ENCODE measurements around the gene METTL18.

The METTL18 gene

GRCh38 chr1:169788402-169788801, 6.3 kb downstream of the METTL18 start:
- H3K4me3 ChIP-seq (ENCODE audit: low read length), result no peak overlapping the region
- DNase-seq (ENCODE audit: low read depth), result no peak
- TF ChIP-seq CTCF (conservative IDR thresholded peaks at IDR 0.05; ENCODE audit: low read length), result no peak

GRCh38 chr1:169786974-169787373, 7.7 kb downstream of the METTL18 start:
- no peak for DNase-seq (ENCODE audit: low read depth)
- TF ChIP-seq CTCF (conservative IDR thresholded peaks at IDR 0.05; ENCODE audit: low read length), result no peak
- no peak overlapping the region for H3K4me3 ChIP-seq (ENCODE audit: low read length)

- no peak for DNase-seq (ENCODE audit: low read depth)
- no peak overlapping the region for H3K4me3 ChIP-seq (ENCODE audit: low read length)
- no peak for TF ChIP-seq CTCF (conservative IDR thresholded peaks at IDR 0.05; ENCODE audit: low read length)
These were observed 9.4 kb downstream of the METTL18 start for GRCh38 chr1:169785267-169785666.

GRCh38 chr1:169784102-169784501, 10.6 kb downstream of the METTL18 start:
- H3K4me3 ChIP-seq (ENCODE audit: low read length), result no peak overlapping the region
- no peak for TF ChIP-seq CTCF (conservative IDR thresholded peaks at IDR 0.05; ENCODE audit: low read length)
- DNase-seq (ENCODE audit: low read depth), result no peak

- TF ChIP-seq CTCF (conservative IDR thresholded peaks at IDR 0.05; ENCODE audit: low read length), result no peak
These were observed 12.1 kb downstream of the METTL18 start for GRCh38 chr1:169782596-169782995.

GRCh38 chr1:169779970-169780369, 14.7 kb downstream of the METTL18 start:
- DNase-seq (ENCODE audit: low read depth), result no peak
- TF ChIP-seq CTCF (conservative IDR thresholded peaks at IDR 0.05; ENCODE audit: low read length), result no peak

More at GRCh38 chr1:169782596-169782995, 12.1 kb downstream of the METTL18 start:
- H3K4me3 ChIP-seq (ENCODE audit: low read length), result no peak overlapping the region
- no peak for DNase-seq (ENCODE audit: low read depth)

GRCh38 chr1:169779150-169779549, 15.6 kb downstream of the METTL18 start:
- TF ChIP-seq CTCF (conservative IDR thresholded peaks at IDR 0.05; ENCODE audit: low read length), result no peak
- no peak overlapping the region for H3K4me3 ChIP-seq (ENCODE audit: low read length)
- DNase-seq (ENCODE audit: low read depth), result no peak

More at GRCh38 chr1:169779970-169780369, 14.7 kb downstream of the METTL18 start:
- no peak overlapping the region for H3K4me3 ChIP-seq (ENCODE audit: low read length)
